CD4-positive, alpha-beta T cell (primary cell): ENCODE measurements around the gene HELB. TPM values are rescaled to one million over a fixed set of nuclear protein-coding genes. Genes with fewer than 3 reads are reported as not detected.

Source experiments
- ATAC-seq: fragments of 200-7000 bp; cut with Tn5 transposase; one replicate; pipeline ENCODE4 v1.10.0; 2022; ENCODE audit warnings: mild to moderate bottlenecking; ENCODE audit not compliant: poor library complexity
- CTCF ChIA-PET: fragments of 350-600 bp; sonication (Branson Sonifier 250); formaldehyde crosslinking; loops from one replicate; lab custom pipeline; 2021; ENCODE audit warnings: antibody characterized with exemption, inconsistent platforms; lab: Charles Lee
- POLR2A ChIA-PET: fragments of 350-600 bp; sonication (Branson Sonifier 250); formaldehyde crosslinking; loops from one replicate; lab custom pipeline; 2021; ENCODE audit warnings: antibody characterized with exemption, inconsistent platforms; lab: Charles Lee
- DNase-seq, 14 experiments: peaks; one replicate each; pipeline ENCODE4 v3.0.0-alpha.2; 2013 to 2020; ENCODE audit warnings: mixed read lengths in 2 of 14
- H3K27ac ChIP-seq, 2 donors: one replicate each; pipeline versions ENCODE4 v1.5.1 to v1.7.0; 2013; ENCODE audit warnings: low read length in 2 of 2, low read depth in 1 of 2, mild to moderate bottlenecking in 1 of 2
- H3K27me3 ChIP-seq, 2 experiments: 1 replicate in 1 of 2; 2 replicates in 1 of 2; pipeline versions ENCODE4 v1.6.1 to v1.7.0; 2013; ENCODE audit warnings: low read length in 2 of 2, control low read depth in 1 of 2, mild to moderate bottlenecking in 1 of 2, moderate library complexity in 1 of 2; ENCODE audit not compliant: insufficient read depth in 2 of 2, control insufficient read depth in 1 of 2
- H3K36me3 ChIP-seq: one replicate; pipeline ENCODE4 v1.6.1; 2013; ENCODE audit warnings: low read length, control low read depth; ENCODE audit not compliant: insufficient read depth
- H3K4me1 ChIP-seq: one replicate; pipeline ENCODE4 v1.6.1; 2013; ENCODE audit warnings: low read length, control low read depth; ENCODE audit not compliant: insufficient read depth
- H3K4me3 ChIP-seq: one replicate; pipeline ENCODE4 v1.5.1; 2013; ENCODE audit warnings: mild to moderate bottlenecking, low read length, moderate library complexity
- H3K9me3 ChIP-seq, 2 experiments: 1 replicate in 1 of 2; 2 replicates in 1 of 2; pipeline versions ENCODE4 v1.6.1 to v1.7.0; 2013; ENCODE audit warnings: low read length in 2 of 2, mild to moderate bottlenecking in 2 of 2, control low read depth in 1 of 2, moderate library complexity in 1 of 2; ENCODE audit not compliant: control insufficient read depth in 1 of 2, insufficient read depth in 1 of 2
- H3K27ac Mint-ChIP-seq: one replicate; pipeline ENCODE4 v1.8.0; 2020; ENCODE audit warnings: mixed read lengths
- H3K27me3 Mint-ChIP-seq: one replicate; pipeline ENCODE4 v1.8.0; 2021; ENCODE audit warnings: mixed read lengths
- H3K36me3 Mint-ChIP-seq: one replicate; pipeline ENCODE4 v1.8.0; 2021; ENCODE audit warnings: low read depth, mixed read lengths
- H3K4me1 Mint-ChIP-seq: one replicate; pipeline ENCODE4 v1.8.0; 2021; ENCODE audit warnings: low read depth, mixed read lengths
- H3K4me3 Mint-ChIP-seq: one replicate; pipeline ENCODE4 v1.8.0; 2020; ENCODE audit warnings: mild to moderate bottlenecking, mixed read lengths
- H3K9me3 Mint-ChIP-seq: one replicate; pipeline ENCODE4 v1.8.0; 2020; ENCODE audit warnings: mixed read lengths
- CTCF ChIP-seq: fragments of 200-600 bp; IDR thresholded peaks from one replicate; pipeline ENCODE4 v1.8.0; 2022; ENCODE audit warnings: antibody characterized with exemption, mild to moderate bottlenecking
- intact Hi-C, 2 experiments: fragments of 100-400 bp; cut with DNase I in 1 of 2; cut with micrococcal nuclease in 1 of 2; formaldehyde crosslinking; loops; one replicate each; pipeline versions ENCODE4 v1.15.1 to v1.9.0; 2023 to 2025; cut with DNase I, micrococcal nuclease
- total RNA-seq, 174 experiments: library from RNA in 2 of 174; stranded (reverse) in 2 of 174; gene quantifications; one replicate each; pipeline ENCODE4 v1.2.3 and lab custom pipeline; 2021 to 2026

HELB gene
- total RNA-seq, 2 experiments from 2014 or later = 33.8 to 35.8 TPM

GRCh38 chr12:66352197-66352596 lies 49.9 kb downstream of the HELB start:
- DNase-seq = peak in 4 of 14 experiments; percentile 17 to 30 (median 24)
- Histone ChIP-seq H3K9me3 (no peaks in the 10 kb centered on the region), H3K36me3 (peaks cover 33% of the 10 kb centered on the region), H3K27ac (no peak overlapping the region), H3K4me3 (no peak overlapping the region), H3K27me3 (no peaks in the 10 kb centered on the region), H3K4me1 (no peaks in the 10 kb centered on the region)
- ChIA-PET POLR2A (interaction anchor here (0.8 kb wide), 1 partner anchor 207 kb away, joined by 3 read pairs; no protein-coding TSS in a partner anchor), CTCF (interaction anchor here (1.5 kb wide), 1 partner anchor 82 kb away, joined by 3 read pairs; no protein-coding TSS in a partner anchor)
- no peaks in the 10 kb centered on the region for H3K4me1 Mint-ChIP-seq
- no peak overlapping the region for H3K4me3 Mint-ChIP-seq
- H3K27me3 Mint-ChIP-seq = no peaks in the 10 kb centered on the region
- H3K27ac Mint-ChIP-seq = peak overlapping the region; percentile 45
- H3K36me3 Mint-ChIP-seq = peaks cover 40% of the 10 kb centered on the region
- H3K9me3 Mint-ChIP-seq = no peaks in the 10 kb centered on the region
- ATAC-seq = no peak
- intact Hi-C loops = no loop called here
- no peak for TF ChIP-seq CTCF

- Mint-ChIP-seq H3K27me3 (no peaks in the 10 kb centered on the region), H3K9me3 (no peaks in the 10 kb centered on the region), H3K36me3 (peaks cover 40% of the 10 kb centered on the region), H3K4me1 (no peaks in the 10 kb centered on the region), H3K27ac (no peak overlapping the region), H3K4me3 (no peak overlapping the region)
- intact Hi-C loops = no loop called here
- Histone ChIP-seq H3K27ac (no peak overlapping the region), H3K36me3 (peaks cover 31% of the 10 kb centered on the region), H3K4me3 (no peak overlapping the region), H3K4me1 (no peaks in the 10 kb centered on the region), H3K9me3 (no peaks in the 10 kb centered on the region), H3K27me3 (no peaks in the 10 kb centered on the region)
- CTCF ChIA-PET = interaction anchor here (1.5 kb wide), 1 partner anchor 83 kb away, joined by 3 read pairs; no protein-coding TSS in a partner anchor
- POLR2A ChIA-PET = interaction anchor here (0.8 to 1.2 kb wide), 3 partner anchors 74 to 208 kb away, joined by 3 read pairs; no protein-coding TSS in a partner anchor
- no peak for TF ChIP-seq CTCF
- DNase-seq (no peak), ATAC-seq (no peak)
These were observed 50.6 kb downstream of the HELB start for GRCh38 chr12:66352899-66353298.

- Mint-ChIP-seq H3K9me3 (no peaks in the 10 kb centered on the region), H3K27me3 (no peaks in the 10 kb centered on the region), H3K4me3 (no peak overlapping the region), H3K36me3 (peaks cover 40% of the 10 kb centered on the region), H3K4me1 (no peaks in the 10 kb centered on the region), H3K27ac (peak overlapping the region; percentile 51)
- no peaks in the 10 kb centered on the region for H3K27me3 ChIP-seq
- no peak for TF ChIP-seq CTCF
- no peaks in the 10 kb centered on the region for H3K4me1 ChIP-seq
- ChIA-PET POLR2A (interaction anchor here (1.2 kb wide), 1 partner anchor 75 kb away, joined by 3 read pairs; no protein-coding TSS in a partner anchor), CTCF (no interaction called here)
- ATAC-seq = no peak
- no peaks in the 10 kb centered on the region for H3K9me3 ChIP-seq
- H3K4me3 ChIP-seq = no peak overlapping the region
- intact Hi-C loops = no loop called here
- DNase-seq = no peak
- H3K27ac ChIP-seq = no peak overlapping the region
- peaks cover 21% of the 10 kb centered on the region for H3K36me3 ChIP-seq
These were observed 52.0 kb downstream of the HELB start for GRCh38 chr12:66354291-66354690.
